H1 (cell line): ENCODE measurements around the gene WTIP. TPM values are rescaled to one million over a fixed set of nuclear protein-coding genes. Genes with fewer than 3 reads are reported as not detected.

Experiments used
- MAX ChIP-seq: IDR thresholded peaks from 2 replicates; pipeline ENCODE4 v1.6.1; 2012; ENCODE audit warnings: inconsistent platforms
- RAD21 ChIP-seq, 2 experiments: IDR thresholded peaks in 1 of 2; conservative IDR thresholded peaks in 1 of 2; 2 replicates each; pipeline ENCODE4 v1.6.1; 2011; ENCODE audit warnings: low read depth in 2 of 2, low read length in 2 of 2, improper control_type of control experiment in 1 of 2, inconsistent platforms in 1 of 2, mild to moderate bottlenecking in 1 of 2, moderate library complexity in 1 of 2
- SAP30 ChIP-seq: fragments of 300-600 bp; sonication (generic); IDR thresholded peaks from 2 replicates; pipeline ENCODE4 v1.7.1; 2012; ENCODE audit warnings: low read length, moderate library complexity, mild to moderate bottlenecking, inconsistent platforms; ENCODE audit not compliant: insufficient read depth, insufficient replicate concordance
- TAF1 ChIP-seq: IDR thresholded peaks from 2 replicates; pipeline ENCODE4 v1.6.1; 2011; ENCODE audit warnings: mild to moderate bottlenecking, low read depth, low read length
- polyA plus RNA-seq, 7 experiments: library from polyadenylated mRNA; depleted of rRNA in 3 of 7; stranded (reverse) in 5 of 7; unstranded in 2 of 7; fragments of >200 nt in 5 of 7; fragments of 200-250 nt in 2 of 7; gene quantifications; 1 replicate in 5 of 7; 2 replicates in 1 of 7; 4 replicates in 1 of 7; pipeline versions ENCODE4 v1.2.1 to v1.2.3, GENCODE V29; 2011 to 2013; ENCODE audit warnings: missing spikeins in 2 of 7, mixed read lengths in 2 of 7
- total RNA-seq: library from RNA; stranded (reverse); fragmentation: NEBNext Ultra II Directional; extraction: Animal tissue kit (Norgen Biotek cat#: 25700); gene quantifications from 2 replicates; pipeline ENCODE4 v1.2.1, GENCODE V29; 2021
- TF ChIP-seq, protein P1 (sequence below): IDR thresholded peaks from 2 replicates; pipeline ENCODE4 v1.6.1; 2011; ENCODE audit warnings: low read length, improper control_type of control experiment

The WTIP gene
- total and polyA plus RNA-seq, 2 of the 8 experiments (the other 6 are each of a cell fraction or from before 2014, with no cell fraction given) = 8.7 to 15.4 TPM

GRCh38 chr19:34502582-34503411, 21.2 kb downstream of the WTIP start (continued):
- TF ChIP-seq TAF1 (no peak), RAD21 (IDR thresholded peaks at IDR 0.05 in 1 of 2, conservative IDR thresholded peaks at IDR 0.05 in 1 of 2; ENCODE audit: low read depth in 2 of 2, low read length in 2 of 2) (no peak), MAX (no peak), SAP30 (no peak)
- TF ChIP-seq, protein P1, sequence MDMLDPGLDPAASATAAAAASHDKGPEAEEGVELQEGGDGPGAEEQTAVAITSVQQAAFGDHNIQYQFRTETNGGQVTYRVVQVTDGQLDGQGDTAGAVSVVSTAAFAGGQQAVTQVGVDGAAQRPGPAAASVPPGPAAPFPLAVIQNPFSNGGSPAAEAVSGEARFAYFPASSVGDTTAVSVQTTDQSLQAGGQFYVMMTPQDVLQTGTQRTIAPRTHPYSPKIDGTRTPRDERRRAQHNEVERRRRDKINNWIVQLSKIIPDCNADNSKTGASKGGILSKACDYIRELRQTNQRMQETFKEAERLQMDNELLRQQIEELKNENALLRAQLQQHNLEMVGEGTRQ = no peak
